Left ventricle myocardium inferior (tissue), 1 donor: Measurements from ENCODE around the gene SMARCAL1. TPM values are rescaled to one million over a fixed set of nuclear protein-coding genes. Genes with fewer than 3 reads are reported as not detected.

Experiments
- DNase-seq: peaks from one replicate; pipeline ENCODE4 v3.0.0-alpha.2; 2020
- H3K27ac ChIP-seq: fragments of 200-600 bp; replicated peaks from 2 replicates; pipeline ENCODE4 v1.8.0; 2021
- H3K27me3 ChIP-seq: fragments of 200-600 bp; 2 replicates; pipeline ENCODE4 v1.8.0; 2021; ENCODE audit warnings: low read depth
- H3K36me3 ChIP-seq: fragments of 200-600 bp; 2 replicates; pipeline ENCODE4 v1.8.0; 2021
- H3K4me1 ChIP-seq: fragments of 200-600 bp; 2 replicates; pipeline ENCODE4 v1.8.0; 2021
- H3K4me3 ChIP-seq: fragments of 200-600 bp; 2 replicates; pipeline ENCODE4 v1.8.0; 2021; ENCODE audit warnings: mild to moderate bottlenecking, moderate library complexity
- H3K9me3 ChIP-seq: fragments of 200-600 bp; replicated peaks from 2 replicates; pipeline ENCODE4 v1.8.0; 2021
- intact Hi-C: fragments of 100-400 bp; cut with micrococcal nuclease; formaldehyde crosslinking; loops from one replicate; pipeline ENCODE4 v1.11.0; 2022
- total RNA-seq: library from RNA; stranded (reverse); fragmentation: NEBNext Ultra II Directional; extraction: Animal tissue kit (Norgen Biotek cat#: 25700); gene quantifications from one replicate; pipeline ENCODE4 v1.2.1, GENCODE V29; 2021
- TF ChIP-seq, protein P1 (sequence below): fragments of 200-600 bp; IDR thresholded peaks from 2 replicates; pipeline ENCODE4 v1.8.0; 2021; ENCODE audit warnings: antibody characterized with exemption, mild to moderate bottlenecking, borderline replicate concordance
- donor health status: DM: no; HTN: yes; CAD: no; lungs with severe emphysema.

The SMARCAL1 gene
- total RNA-seq, 1 donor from 2014 or later = 7.5 TPM

DNA sequence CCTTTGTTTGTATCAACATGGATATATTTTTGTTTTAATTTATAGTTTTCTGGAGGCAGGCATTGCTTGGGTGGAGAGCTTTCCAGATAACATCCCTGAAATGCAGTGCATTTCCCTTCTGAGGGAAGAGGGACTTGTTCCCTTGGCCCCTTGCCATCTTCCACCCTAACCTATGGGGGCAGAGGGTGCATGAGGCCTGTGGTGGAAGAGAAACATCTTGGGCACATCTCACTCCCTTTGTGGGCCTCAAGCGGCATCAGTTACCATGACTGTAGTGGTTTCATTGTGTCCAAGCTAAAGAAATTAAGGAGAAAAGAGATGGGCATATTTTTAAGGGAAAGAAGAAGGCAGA lies 81.0 kb downstream of the SMARCAL1 start:
- H3K4me1 ChIP-seq = peaks cover 12% of the 10 kb centered on the region
- TF ChIP-seq, protein P1, sequence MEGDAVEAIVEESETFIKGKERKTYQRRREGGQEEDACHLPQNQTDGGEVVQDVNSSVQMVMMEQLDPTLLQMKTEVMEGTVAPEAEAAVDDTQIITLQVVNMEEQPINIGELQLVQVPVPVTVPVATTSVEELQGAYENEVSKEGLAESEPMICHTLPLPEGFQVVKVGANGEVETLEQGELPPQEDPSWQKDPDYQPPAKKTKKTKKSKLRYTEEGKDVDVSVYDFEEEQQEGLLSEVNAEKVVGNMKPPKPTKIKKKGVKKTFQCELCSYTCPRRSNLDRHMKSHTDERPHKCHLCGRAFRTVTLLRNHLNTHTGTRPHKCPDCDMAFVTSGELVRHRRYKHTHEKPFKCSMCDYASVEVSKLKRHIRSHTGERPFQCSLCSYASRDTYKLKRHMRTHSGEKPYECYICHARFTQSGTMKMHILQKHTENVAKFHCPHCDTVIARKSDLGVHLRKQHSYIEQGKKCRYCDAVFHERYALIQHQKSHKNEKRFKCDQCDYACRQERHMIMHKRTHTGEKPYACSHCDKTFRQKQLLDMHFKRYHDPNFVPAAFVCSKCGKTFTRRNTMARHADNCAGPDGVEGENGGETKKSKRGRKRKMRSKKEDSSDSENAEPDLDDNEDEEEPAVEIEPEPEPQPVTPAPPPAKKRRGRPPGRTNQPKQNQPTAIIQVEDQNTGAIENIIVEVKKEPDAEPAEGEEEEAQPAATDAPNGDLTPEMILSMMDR = no peak
- H3K27me3 ChIP-seq = no peaks in the 10 kb centered on the region
- H3K27ac ChIP-seq = no peak overlapping the region
- H3K36me3 ChIP-seq = no peaks in the 10 kb centered on the region
- no peak for DNase-seq
- intact Hi-C loops = no loop called here
- H3K4me3 ChIP-seq = no peak overlapping the region
- no peaks in the 10 kb centered on the region for H3K9me3 ChIP-seq

DNA sequence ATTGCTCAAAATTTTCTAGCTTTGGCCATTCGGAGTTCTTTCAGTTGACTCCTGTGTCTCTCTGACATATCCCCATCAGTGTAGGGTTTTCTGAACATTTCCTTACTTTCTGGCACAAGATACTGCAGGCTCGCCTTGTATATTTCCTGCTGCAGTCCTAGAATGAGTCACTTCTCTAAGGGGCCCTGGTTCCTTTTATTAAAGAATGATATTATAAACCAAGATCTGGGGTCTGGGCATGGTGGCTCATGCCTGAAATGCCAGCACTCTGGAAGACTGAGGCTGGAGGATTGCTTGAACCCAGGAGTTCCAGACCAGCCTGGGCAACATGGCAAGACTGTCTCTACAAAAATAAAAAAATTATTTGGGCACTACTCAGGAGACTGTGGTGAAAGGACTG lies 83.4 kb downstream of the SMARCAL1 start:
- H3K27me3 ChIP-seq = no peaks in the 10 kb centered on the region
- no peak overlapping the region for H3K27ac ChIP-seq
- H3K4me1 ChIP-seq = peaks cover 32% of the 10 kb centered on the region
- H3K9me3 ChIP-seq = no peaks in the 10 kb centered on the region
- TF ChIP-seq, protein P1 = no peak
- intact Hi-C loops = no loop called here
- peaks cover 12% of the 10 kb centered on the region for H3K36me3 ChIP-seq
- no peak overlapping the region for H3K4me3 ChIP-seq
- no peak for DNase-seq

DNA sequence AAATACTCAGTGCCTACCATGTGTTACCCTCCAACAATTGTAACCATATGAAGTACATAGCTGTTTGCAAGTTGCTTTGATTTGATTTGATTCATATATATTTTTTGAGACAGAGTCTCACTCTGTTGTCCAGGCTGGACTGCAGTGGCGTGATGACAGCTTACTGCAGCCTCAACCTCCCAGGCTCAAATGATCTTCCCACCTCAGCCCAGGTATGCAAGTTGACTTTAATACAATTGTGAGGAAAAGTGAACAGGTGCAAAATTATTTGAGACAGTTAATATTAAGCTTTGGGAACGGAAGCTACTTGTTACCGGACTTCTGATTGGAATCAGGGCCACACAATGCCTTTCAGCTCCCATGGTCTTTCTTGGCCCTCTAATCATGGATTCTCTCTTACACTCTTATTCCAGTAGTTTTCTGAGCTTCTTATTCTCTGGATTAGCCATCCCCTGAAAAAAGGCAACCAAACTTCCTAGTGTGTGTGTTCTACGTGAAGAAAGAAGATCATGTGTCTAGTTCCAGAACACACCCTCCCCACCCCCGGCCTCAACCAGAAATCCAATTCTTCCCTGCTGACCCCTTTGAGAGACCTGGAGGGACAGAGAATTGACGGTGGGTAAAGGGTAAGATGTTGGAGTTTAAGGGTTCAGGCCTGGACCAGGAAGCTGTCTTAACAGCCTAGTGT lies 85.2 kb downstream of the SMARCAL1 start:
- peak overlapping the region; percentile 88 for H3K4me3 ChIP-seq
- intact Hi-C loops = no loop called here
- DNase-seq = no peak
- peak overlapping the region; percentile 90 for H3K27ac ChIP-seq
- TF ChIP-seq, protein P1 = no peak
- H3K9me3 ChIP-seq = no peaks in the 10 kb centered on the region
- H3K27me3 ChIP-seq = no peaks in the 10 kb centered on the region
- peaks cover 31% of the 10 kb centered on the region for H3K36me3 ChIP-seq
- peaks cover 51% of the 10 kb centered on the region for H3K4me1 ChIP-seq

DNA sequence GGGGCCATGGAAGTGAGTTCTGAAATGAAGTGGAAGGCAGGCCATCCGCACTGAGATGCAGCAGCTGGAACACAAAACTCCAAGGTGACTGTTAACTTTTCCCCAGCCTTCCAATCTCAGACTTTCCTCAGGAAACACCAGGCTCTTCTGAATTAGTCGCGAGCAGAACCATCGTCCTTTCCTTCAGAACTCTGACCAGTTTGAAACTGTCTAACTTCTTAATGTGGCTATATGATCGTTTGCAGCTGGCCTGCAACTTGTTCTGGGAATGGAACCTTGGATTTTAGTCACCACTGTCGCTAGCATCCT lies 85.7 kb downstream of the SMARCAL1 start:
- H3K4me1 ChIP-seq = peaks cover 55% of the 10 kb centered on the region
- H3K36me3 ChIP-seq = peaks cover 36% of the 10 kb centered on the region
- no peak for DNase-seq
- TF ChIP-seq, protein P1 = no peak
- peak overlapping the region; percentile 90 for H3K27ac ChIP-seq
- no peaks in the 10 kb centered on the region for H3K9me3 ChIP-seq
- peak overlapping the region; percentile 88 for H3K4me3 ChIP-seq
- H3K27me3 ChIP-seq = no peaks in the 10 kb centered on the region
- intact Hi-C loops = no loop called here

DNA sequence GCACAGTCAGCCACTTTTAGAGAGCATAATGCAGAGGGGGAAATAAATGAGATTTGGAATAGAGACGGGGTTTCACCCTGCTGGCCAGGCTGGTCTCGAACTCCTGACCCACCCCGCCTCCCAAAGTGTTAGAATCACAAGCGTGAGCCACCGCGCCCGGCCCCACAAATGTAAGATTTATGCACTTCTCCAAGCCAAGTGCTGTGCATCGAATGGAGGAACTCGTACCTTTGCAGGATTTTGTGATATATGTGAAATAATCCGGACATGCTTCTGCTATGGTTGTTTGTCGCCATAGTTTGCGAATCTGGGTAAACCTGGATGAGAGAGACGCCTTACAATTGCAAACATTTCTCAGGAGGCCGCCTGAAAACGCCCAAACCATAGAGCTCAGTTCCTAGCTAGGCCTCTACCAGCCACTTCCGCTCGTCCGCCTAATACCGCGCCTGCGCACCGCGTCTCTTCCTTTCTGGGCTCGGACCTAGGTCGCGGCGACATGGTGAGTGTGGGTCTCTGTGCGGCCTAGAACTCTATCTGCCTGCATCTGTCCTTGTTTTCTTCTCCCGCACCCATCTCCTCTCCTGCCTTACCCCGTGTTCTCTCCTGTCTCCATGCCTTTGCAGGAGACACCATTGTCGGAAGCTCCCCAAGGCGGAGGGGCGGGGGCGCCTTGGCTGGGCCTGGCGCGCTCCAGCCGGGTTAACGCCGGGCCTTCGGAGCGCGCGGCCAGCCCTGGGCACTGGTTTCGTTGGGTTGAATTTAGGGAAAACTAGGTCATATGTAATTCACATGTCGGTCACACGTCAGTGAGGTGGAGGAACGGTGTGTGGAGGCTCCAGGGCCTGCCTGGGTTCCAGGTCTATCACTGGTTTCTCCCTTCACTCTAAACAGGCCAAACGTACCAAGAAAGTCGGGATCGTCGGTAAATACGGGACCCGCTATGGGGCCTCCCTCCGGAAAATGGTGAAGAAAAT lies 86.4 kb downstream of the SMARCAL1 start, which contains the start of gene RPL37A:
Gene RPL37A (plus strand): TSS at position 466 of the 974 bp plus-strand sequence. CDS start 31 bp downstream, at position 497.
- Histone ChIP-seq H3K4me3 (peak within 1 kb of the TSS; percentile 88), H3K9me3 (no peaks in the 10 kb centered on the region), H3K4me1 (peaks cover 60% of the 10 kb centered on the region), H3K36me3 (peaks cover 42% of the 10 kb centered on the region), H3K27ac (peak within 1 kb of the TSS; percentile 90), H3K27me3 (no peaks in the 10 kb centered on the region)
- intact Hi-C loops = no loop called here
- peak; percentile 93 for DNase-seq
- TF ChIP-seq, protein P1 = no peak
